Measurements from ENCODE around the gene STAC2. TPM values are rescaled to one million over a fixed set of nuclear protein-coding genes. Genes with fewer than 3 reads are reported as not detected.

The STAC2 gene
- total and polyA plus RNA-seq, 9 of the 15 experiments (the other 6 are each of a cell fraction or from before 2014, with no cell fraction given) = not detected

- no peak for TF ChIP-seq CTCF (IDR thresholded peaks at IDR 0.05 in 2 of 3, conservative IDR thresholded peaks at IDR 0.05 in 1 of 3; ENCODE audit: insufficient read depth in 2 of 3, low read depth in 1 of 3, low read length in 3 of 3)
- no peak for TF ChIP-seq MITF (IDR thresholded peaks at IDR 0.05)
- TF ChIP-seq HBP1 (CRISPR knock-in tag; IDR thresholded peaks at IDR 0.05) = no peak
- no peak for TF ChIP-seq MAX (CRISPR knock-in tag; IDR thresholded peaks at IDR 0.05)
- TF ChIP-seq CBX2 (IDR thresholded peaks at IDR 0.05; ENCODE audit: insufficient read depth, low read length, poor library complexity, severe bottlenecking) = no peak
- TF ChIP-seq ZNF280A (IDR thresholded peaks at IDR 0.05; ENCODE audit: low read depth, partially characterized antibody) = no peak
- TF ChIP-seq ZC3H4 (CRISPR knock-in tag; IDR thresholded peaks at IDR 0.05; ENCODE audit: borderline replicate concordance) = no peak
- no peak for TF ChIP-seq PATZ1 (CRISPR knock-in tag; IDR thresholded peaks at IDR 0.05; ENCODE audit: borderline replicate concordance)
- no peak for TF ChIP-seq USF1 (CRISPR knock-in tag; IDR thresholded peaks at IDR 0.05)
- no peak for TF ChIP-seq ZNF175 (CRISPR knock-in tag; IDR thresholded peaks at IDR 0.05; ENCODE audit: low read depth)
These were observed 12.8 kb downstream of the STAC2 start (continued) for GRCh38 chr17:39212841-39213480.

Measured in K562 (cell line).